Activated T-helper 1 cell treated with Interleukin-2 at 50 U/mL for 16 hours (primary cell): Measurements from ENCODE around the gene AP2A2.
"Not testable (repeated sequence)": the region's sequence is repeated elsewhere in the genome, so short reads cannot be mapped to it uniquely, and the experiment has no call there.

ENCODE experiments used
- DNase-seq: peaks from one replicate; pipeline ENCODE4 v3.0.0-alpha.2; 2020; ENCODE audit warnings: low read depth

AP2A2 gene

GRCh38 chr11:1015826-1016545, 90.3 kb downstream of the AP2A2 start:
- no peak for DNase-seq

DNA sequence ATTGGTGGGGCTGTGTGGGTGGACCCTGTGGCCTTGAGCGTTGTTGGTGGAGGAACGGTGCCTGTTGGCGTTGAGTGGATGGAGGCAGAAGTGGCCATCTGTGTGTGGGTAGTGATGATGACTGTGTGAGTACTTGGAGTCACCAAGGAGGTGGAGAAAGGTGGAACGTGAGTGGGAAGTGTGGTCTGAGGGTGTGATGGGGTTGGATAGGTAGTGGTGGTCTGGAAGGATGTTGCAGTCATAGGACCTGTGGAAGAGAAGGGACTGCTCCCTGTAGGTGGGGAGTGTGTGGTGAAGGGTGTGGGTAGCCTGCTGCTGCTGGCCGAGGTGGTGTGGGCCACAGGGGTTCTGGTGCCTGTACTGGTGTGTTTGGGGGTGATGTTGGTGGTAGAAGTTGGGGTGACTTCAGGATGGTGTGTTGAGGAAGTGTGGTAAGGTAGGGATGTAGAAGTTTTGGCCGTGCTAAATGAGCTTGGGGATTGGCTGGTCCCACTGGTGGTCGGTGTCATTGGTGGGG, 91.0 kb downstream of the AP2A2 start:
- not testable (repeated sequence) for DNase-seq

GRCh38 chr11:1017269-1018005, 91.8 kb downstream of the AP2A2 start:
- no peak for DNase-seq

DNA sequence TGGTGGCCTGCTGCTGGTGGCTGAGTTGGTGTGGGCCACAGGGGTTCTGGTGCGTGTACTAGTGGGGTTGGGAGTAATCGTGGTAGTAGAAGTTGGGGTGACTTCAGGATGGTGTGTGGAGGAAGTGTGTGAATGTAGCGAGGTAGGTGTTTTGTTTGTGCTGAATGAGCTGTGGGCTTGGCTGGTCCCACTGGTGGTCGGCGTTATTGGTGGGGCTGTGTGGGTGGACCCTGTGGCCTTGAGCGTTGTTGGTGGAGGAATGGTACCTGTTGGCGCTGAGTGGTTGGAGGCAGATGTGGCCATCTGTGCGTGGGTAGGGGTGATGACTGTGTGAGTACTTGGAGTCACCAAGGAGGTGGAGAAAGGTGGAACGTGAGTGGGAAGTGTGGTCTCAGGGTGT, 92.4 kb downstream of the AP2A2 start:
- DNase-seq: no peak

DNA sequence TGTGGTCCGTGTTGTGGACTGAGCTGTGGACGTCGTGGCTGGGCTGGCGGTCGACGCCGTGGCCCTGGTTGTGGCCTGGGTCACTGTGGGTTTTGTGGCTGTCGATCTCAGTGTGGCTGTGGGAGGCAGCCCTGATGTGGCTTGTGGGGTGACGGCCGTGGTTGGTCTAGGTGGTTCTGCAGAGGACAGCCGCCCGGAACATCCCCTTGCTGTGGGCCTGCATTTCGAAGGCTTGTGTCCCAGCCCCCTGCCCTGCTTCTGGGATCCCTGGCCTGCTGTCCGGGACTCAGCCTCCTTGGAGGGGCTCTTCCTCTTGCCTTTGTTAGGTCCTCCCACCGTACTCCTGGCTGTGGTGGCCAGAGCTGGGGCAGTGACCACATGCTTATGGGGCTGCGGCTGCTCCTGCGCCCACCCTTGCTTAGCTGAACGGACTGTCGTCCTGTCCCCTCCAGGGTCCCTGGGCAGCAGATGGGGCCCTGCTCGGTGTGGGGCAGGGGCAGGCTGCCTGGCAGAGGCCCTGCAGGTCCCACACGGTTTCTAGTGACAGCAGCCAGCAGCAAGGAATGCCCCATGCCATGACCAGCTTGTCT, 93.7 kb downstream of the AP2A2 start:
- no peak for DNase-seq

DNA sequence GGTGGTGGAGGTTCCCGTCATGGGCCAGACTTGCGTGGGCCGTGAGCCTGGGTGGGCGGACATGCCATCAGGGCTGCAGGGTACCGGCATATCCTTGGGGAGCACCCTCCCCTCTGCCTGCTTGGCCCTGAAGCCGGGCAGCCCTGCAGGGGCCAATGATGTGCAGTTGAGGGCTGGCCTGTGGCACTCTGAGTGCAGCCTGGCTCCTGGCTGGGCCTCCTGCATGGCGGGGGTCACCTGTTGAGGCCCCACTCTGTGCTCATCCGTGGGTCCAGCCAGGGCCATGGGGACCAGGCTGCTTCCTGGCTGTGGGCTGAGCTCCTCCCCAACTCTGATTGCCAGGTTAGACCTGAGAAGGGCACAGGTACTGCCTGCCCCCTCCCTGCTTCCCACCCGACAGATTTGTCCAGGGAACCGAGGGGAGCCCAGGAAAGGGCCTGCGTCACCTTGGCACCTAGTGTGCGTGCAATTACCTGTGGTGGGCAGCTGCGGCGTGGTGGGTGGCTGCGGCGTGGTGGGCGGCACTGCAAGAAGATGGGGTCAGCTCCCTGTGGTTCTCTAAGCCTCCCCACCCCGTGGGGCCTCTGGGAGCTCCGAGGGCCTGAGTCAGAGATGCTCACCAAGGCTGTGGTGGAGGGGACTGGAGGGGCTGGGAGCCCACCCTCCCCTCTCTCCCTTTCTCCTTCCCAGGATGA, 94.7 kb downstream of the AP2A2 start:
- DNase-seq: no peak

GRCh38 chr11:1022411-1022810, 96.7 kb downstream of the AP2A2 start:
- no peak for DNase-seq

GRCh38 chr11:1022908-1023810, 97.5 kb downstream of the AP2A2 start:
- DNase-seq: no peak

- DNase-seq: no peak
Observed at GRCh38 chr11:1023811-1024596, 98.3 kb downstream of the AP2A2 start.

DNA sequence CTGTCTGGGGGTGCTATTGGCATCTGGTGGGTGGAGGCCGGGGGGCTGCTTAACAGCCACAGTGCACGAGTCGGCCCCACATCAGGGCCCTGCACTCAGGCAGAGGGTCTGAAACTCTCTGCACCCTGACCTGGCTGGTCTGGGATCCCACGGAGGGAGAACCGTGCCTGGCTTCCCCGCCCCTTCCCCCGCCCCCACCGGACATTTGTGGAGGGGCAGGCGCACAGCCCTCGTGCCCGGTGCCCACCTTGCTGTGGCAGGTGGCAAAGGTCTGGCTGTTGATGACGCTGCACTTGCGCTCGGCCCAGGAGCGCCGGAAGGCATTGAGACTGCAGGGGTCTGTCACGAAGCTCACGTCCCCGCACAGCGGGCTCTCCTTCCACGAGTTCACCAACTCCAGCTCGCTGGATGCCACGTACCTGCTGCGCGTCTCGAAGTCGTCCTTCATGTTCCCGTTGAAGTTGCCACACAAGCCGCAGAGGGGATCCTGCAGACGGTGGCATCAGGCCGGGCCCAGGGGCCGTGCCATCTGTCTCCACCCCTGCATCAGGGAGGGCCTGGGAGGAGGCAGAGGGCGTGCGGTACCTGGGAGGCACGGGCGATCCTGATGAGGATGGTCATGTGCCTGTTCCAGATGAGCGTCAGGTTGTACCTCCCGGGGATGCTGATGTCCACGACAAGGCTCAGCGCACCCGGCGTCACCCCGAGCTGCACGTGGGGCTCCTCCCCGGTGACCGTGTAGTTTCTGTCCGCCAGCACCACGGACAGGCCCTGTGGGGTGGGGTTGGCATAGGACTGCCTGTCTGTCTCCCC, 99.1 kb downstream of the AP2A2 start:
- DNase-seq: no peak

DNA sequence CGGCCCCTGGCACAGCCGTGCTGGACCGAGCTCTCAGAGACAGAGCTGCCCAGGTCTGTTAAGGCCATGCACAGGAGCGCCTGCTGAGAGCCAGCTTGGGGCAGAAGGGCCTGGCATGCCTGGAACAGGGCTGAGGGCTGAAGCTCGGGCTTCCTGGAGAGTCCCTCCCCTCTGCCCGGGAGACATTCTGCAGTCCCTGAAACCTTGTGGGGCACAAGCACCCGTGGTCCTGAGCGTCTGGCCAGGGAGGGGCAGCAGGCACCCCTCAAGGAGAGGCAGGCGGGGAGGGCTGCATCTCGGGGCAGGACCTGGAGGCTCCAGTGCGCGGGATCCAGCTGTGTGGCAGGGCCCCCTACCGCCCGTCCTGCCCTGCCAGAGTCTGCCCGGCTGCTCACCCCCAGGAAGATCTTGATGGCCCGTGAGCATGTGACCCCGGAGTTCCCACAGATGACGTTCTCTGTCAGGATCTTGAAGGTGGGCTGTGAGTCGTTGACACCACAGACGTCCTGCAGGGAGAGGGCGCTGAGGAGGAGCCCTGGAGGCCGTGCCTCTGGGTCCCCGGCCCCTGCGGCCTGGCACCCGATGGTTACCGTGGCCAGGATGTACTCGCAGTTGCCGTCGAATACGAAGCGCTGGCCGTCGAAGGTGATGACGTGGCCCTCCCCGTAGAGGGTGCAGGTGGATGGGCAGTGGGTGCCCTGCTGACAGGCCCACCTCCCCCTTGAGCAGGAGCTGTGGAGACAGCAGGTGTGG, 99.9 kb downstream of the AP2A2 start:
- no peak for DNase-seq

DNA sequence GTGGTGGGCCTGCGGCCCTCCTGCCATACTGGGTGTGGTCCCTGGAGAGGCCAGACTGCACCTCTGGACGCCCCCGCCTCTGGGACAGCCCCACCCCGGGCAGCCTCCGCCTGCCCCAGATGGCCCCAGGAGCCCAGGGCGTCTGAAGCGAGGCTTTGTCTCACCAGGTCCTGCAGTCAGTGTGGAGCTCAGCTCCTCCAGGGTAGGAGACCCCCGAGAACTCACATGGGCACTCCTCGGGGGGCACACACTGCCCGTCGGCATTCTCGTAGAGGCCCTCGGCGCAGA, 100.4 kb downstream of the AP2A2 start:
- no peak for DNase-seq

DNA sequence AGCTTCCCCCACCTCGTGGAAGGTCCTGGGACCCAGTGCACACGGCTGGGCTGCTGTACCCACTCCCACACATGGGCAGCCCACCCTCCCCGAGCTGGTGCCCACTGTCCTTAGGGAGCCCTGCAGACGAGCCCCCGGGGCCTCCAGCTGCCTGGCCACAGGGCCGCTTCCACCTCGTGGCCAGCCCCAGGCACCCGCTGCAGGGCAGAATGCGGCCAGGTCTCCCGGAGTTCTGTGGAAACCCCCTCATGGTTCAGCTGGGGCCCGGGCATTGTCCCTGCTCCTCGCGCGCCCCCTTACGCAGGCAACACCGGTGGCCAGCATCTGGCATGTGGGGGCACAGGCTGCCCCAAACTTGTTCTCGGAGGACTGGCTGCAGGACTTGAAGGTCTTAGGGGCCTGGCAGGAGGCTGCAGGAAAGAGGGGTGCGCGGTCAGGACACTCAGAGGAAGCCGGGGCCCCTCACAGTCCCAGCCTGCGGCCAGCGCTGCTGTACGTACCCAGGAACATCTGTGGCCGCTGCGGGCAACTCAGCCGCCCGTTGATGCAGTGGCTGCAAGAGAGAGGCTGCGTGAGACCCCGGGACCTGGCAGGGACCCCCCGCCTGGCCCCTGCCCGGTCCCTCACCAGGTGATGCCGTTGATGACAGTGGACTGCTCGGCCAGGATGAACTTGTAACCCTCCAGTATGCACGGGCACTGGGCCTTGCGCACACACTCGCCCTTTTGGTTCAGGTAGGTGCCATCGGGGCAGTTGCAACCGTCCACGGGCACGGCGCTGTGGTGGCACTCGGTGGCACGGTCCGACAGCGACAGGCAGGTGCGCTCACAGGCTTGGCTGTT, 101.2 kb downstream of the AP2A2 start:
- no peak for DNase-seq

DNA sequence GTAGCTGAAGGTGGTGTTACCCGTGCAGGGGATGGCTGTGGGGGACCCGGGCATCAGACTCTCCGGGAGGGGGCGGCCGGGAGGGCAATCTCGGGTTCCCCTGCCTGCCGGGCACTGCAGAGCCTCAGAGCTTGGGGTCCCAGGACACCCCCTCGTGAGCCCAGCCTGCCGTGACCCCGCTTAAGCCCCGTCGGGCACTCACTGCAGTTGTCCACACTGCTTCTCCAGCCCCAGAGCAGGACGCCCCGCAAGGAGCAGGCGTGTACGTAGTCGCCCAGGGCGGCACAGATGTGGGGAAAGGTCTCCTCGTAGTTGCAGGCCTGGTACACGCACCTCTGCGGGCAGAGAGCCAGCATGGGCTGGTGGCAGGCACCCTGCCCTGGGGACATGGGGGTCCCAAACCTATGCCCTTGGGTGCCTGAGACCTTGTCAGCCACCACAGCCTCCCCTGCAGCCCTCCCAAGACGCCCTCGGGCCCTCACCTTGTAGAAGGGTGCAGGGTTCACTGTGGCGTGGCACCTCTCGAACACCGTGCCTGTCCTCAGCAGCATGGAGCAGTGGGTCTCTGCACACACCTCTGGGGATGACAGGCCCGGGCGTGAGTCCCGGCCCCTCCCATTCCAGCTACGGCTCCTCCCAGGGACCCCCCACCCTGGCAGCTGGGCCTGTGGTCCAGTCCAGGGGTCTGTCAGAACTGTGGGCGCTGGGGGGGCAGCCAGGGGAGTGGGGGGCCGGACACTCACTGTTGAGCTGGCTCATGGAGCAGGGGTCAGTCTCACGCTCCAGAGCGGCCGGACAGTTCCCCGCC, 102.0 kb downstream of the AP2A2 start:
- DNase-seq: no peak

DNA sequence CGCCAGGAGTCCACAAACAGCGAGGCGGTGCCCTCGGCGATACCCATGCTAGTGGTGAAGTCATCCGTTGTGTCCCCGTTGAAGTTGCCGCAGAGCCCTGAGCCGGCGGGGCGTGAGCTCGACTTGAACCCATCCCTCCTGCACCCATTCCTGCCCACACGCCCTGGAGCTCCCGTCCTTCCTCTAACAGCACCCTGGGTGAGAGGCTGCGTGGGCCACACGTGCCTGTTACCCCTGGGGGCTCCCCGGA, 102.5 kb downstream of the AP2A2 start:
- no peak for DNase-seq

GRCh38 chr11:1028616-1029015, 102.9 kb downstream of the AP2A2 start:
- DNase-seq: no peak

- no peak for DNase-seq
Observed at GRCh38 chr11:1029051-1029450, 103.4 kb downstream of the AP2A2 start.

DNA sequence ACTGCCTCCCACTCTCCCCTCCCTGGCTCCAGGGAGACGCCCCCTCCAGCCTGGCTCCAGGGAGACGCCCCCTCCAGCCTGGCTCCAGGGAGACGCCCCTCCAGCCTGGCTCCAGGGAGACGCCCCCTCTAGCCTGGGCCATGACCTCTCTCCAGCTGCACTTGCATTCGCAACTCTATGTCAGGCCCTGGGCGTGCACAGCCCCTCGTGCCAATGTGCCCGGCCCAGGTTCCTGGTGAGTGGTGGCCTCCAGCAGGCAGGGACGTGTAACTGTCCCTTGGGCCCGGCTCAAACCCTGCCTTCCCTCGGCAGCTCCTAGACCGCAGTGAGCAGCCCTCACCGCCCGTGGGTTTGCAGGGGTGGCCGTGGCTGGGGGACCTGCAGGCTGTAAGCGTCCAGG, 104.0 kb downstream of the AP2A2 start:
- DNase-seq: no peak
